ENCODE results near the gene PGF. TPM values are rescaled to one million over a fixed set of nuclear protein-coding genes. Genes with fewer than 3 reads are reported as not detected.
A peak's percentile ranks its signal among the peaks of the same experiment; 100 is the strongest.

PGF gene
- total and polyA plus RNA-seq, 2 of the 13 experiments (the other 11 are each of a cell fraction or from before 2014, with no cell fraction given): 10.7 to 27.5 TPM

- Histone ChIP-seq H3K4me3 (replicated peaks in 1 of 3; ENCODE audit: insufficient read depth in 1 of 3, low read depth in 2 of 3, low read length in 3 of 3) (no peak overlapping the region), H3K27ac (ENCODE audit: extremely low read length, insufficient read depth, low read length) (no peak overlapping the region), H3K9me3 (ENCODE audit: low read length) (no peaks in the 10 kb centered on the region), H3K4me1 (ENCODE audit: insufficient read depth, low read length) (peaks cover 51% of the 10 kb centered on the region), H3K9ac (ENCODE audit: insufficient read depth, low read depth, low read length) (no peak overlapping the region), H3K27me3 (ENCODE audit: control insufficient read depth in 1 of 2, insufficient read depth in 2 of 2, low read length in 2 of 2) (no peaks in the 10 kb centered on the region), H3K36me3 (replicated peaks in 1 of 2; ENCODE audit: control insufficient read depth in 1 of 2, insufficient read depth in 2 of 2, low read length in 2 of 2) (peaks cover 10 to 35% of the 10 kb centered on the region in 2 experiments), H4K20me1 (ENCODE audit: insufficient read depth, low read length) (no peaks in the 10 kb centered on the region; the same call in 1 of the 2 replicates), H3K79me2 (ENCODE audit: insufficient read depth, low read length) (peaks cover 3% of the 10 kb centered on the region), H2AFZ (ENCODE audit: low read length) (no peak overlapping the region), H3K4me2 (ENCODE audit: low read depth, low read length) (no peak overlapping the region)
- POLR2A ChIA-PET: no interaction called here
- CTCF ChIA-PET (ENCODE audit: low intra/inter-chr PET ratio, low total read pairs): no interaction called here
- no TSS peak for BruUV-seq (replicated peaks)
- in situ Hi-C loops (cut with HindIII; ENCODE audit: extremely low pct_ligation_motif_present, low pct_unique_long_range_greater_than_20kb): no loop called here
- whole genome bisulfite sequencing (ENCODE audit: low lambda C conversion rate): 99% methylated on average over 12 of the region's 13 CpGs
- TF ChIP-seq MTF1 (CRISPR knock-in tag; IDR thresholded peaks at IDR 0.05) (no peak), HNRNPL (IDR thresholded peaks at IDR 0.05; ENCODE audit: low read depth, low read length) (0 out of 2 replicates have a peak, but pooled peaks have one; percentile 21), ZNF629 (CRISPR knock-in tag; conservative IDR thresholded peaks at IDR 0.05) (peak; percentile 87)
- no peak for DNase-seq (ENCODE audit: low spot score)
- ATAC-seq: no peak
- intact Hi-C loops (cut with micrococcal nuclease; ENCODE audit: unreplicated experiment): loop anchor here (2.0 kb wide), 1 partner anchor 75 kb away; no protein-coding TSS in a partner anchor
- no peak for FAIRE-seq
These were observed 7.8 kb downstream of the PGF start for GRCh38 chr14:74947353-74948227.

GRCh38 chr14:74946659-74947281 is 8.6 kb downstream of the PGF start:
- Histone ChIP-seq H3K27me3 (ENCODE audit: control insufficient read depth in 1 of 2, insufficient read depth in 2 of 2, low read length in 2 of 2) (no peaks in the 10 kb centered on the region), H3K9ac (ENCODE audit: insufficient read depth, low read depth, low read length) (no peak overlapping the region), H3K4me1 (ENCODE audit: insufficient read depth, low read length) (peaks cover 43% of the 10 kb centered on the region), H3K4me2 (ENCODE audit: low read depth, low read length) (no peak overlapping the region), H3K4me3 (replicated peaks in 1 of 3; ENCODE audit: insufficient read depth in 1 of 3, low read depth in 2 of 3, low read length in 3 of 3) (no peak overlapping the region), H3K27ac (ENCODE audit: extremely low read length, insufficient read depth, low read length) (no peak overlapping the region), H3K79me2 (ENCODE audit: insufficient read depth, low read length) (no peaks in the 10 kb centered on the region), H3K9me3 (ENCODE audit: low read length) (no peaks in the 10 kb centered on the region), H3K36me3 (replicated peaks in 1 of 2; ENCODE audit: control insufficient read depth in 1 of 2, insufficient read depth in 2 of 2, low read length in 2 of 2) (peaks cover 12 to 38% of the 10 kb centered on the region in 2 experiments), H4K20me1 (ENCODE audit: insufficient read depth, low read length) (no peaks in the 10 kb centered on the region; the same call in 1 of the 2 replicates), H2AFZ (ENCODE audit: low read length) (no peak overlapping the region)
- in situ Hi-C loops (cut with HindIII; ENCODE audit: extremely low pct_ligation_motif_present, low pct_unique_long_range_greater_than_20kb) (no loop called here), intact Hi-C loops (cut with micrococcal nuclease; ENCODE audit: unreplicated experiment) (loop anchor here (1.0 to 2.0 kb wide), 2 partner anchors 76 to 142 kb away; no protein-coding TSS in a partner anchor)
- no peak for DNase-seq (ENCODE audit: low spot score)
- no peak for FAIRE-seq
- WGBS (ENCODE audit: low lambda C conversion rate): 90% methylated on average over 5 of the region's 5 CpGs
- BruUV-seq (replicated peaks): no TSS peak
- CTCF ChIA-PET (ENCODE audit: low intra/inter-chr PET ratio, low total read pairs): interaction anchor here (1.8 kb wide), 2 partner anchors 33 to 141 kb away, joined by 8 to 11 read pairs; no protein-coding TSS in a partner anchor
- POLR2A ChIA-PET: interaction anchor here (1.3 to 2.5 kb wide), 2 partner anchors 9 to 28 kb away, joined by 4 to 9 read pairs; partner anchors contain the start of gene PGF
- no peak for ATAC-seq
- TF ChIP-seq ARID4A (CRISPR knock-in tag; IDR thresholded peaks at IDR 0.05; ENCODE audit: borderline replicate concordance) (no peak), ZNF564 (CRISPR knock-in tag; IDR thresholded peaks at IDR 0.05) (no peak), ZNF557 (CRISPR knock-in tag; IDR thresholded peaks at IDR 0.05) (no peak)
